ENCODE data around the gene DTX1. TPM values are rescaled to one million over a fixed set of nuclear protein-coding genes. Genes with fewer than 3 reads are reported as not detected.

The DTX1 gene
- total RNA-seq, 1 donor from 2014 or later = 1.4 TPM

GRCh38 chr12:113099364-113099763 is 42.8 kb downstream of the DTX1 start:
- H3K4me3 Mint-ChIP-seq = no peak overlapping the region
- no peaks in the 10 kb centered on the region for H3K36me3 Mint-ChIP-seq
- peaks cover 21% of the 10 kb centered on the region for H3K27me3 Mint-ChIP-seq (ENCODE audit: low read depth)
- H3K27ac Mint-ChIP-seq = no peak overlapping the region
- H3K9me3 Mint-ChIP-seq = no peaks in the 10 kb centered on the region
- TF ChIP-seq CTCF (IDR thresholded peaks at IDR 0.05; ENCODE audit: unreplicated experiment) = no peak
- H3K4me1 Mint-ChIP-seq = no peaks in the 10 kb centered on the region
- DNase-seq (ENCODE audit: low spot score in 2 of 2, unreplicated experiment in 2 of 2) = no peak

- no peaks in the 10 kb centered on the region for H3K4me1 Mint-ChIP-seq
- no peak overlapping the region for H3K27ac Mint-ChIP-seq
- no peak for DNase-seq (ENCODE audit: low spot score in 2 of 2, unreplicated experiment in 2 of 2)
- peaks cover 24% of the 10 kb centered on the region for H3K27me3 Mint-ChIP-seq (ENCODE audit: low read depth)
- TF ChIP-seq CTCF (IDR thresholded peaks at IDR 0.05; ENCODE audit: unreplicated experiment) = no peak
- no peaks in the 10 kb centered on the region for H3K36me3 Mint-ChIP-seq
- no peak overlapping the region for H3K4me3 Mint-ChIP-seq
- no peaks in the 10 kb centered on the region for H3K9me3 Mint-ChIP-seq
Measured at GRCh38 chr12:113099764-113100163, 43.2 kb downstream of the DTX1 start.

GRCh38 chr12:113101751-113102150 is 45.2 kb downstream of the DTX1 start:
- no peak for TF ChIP-seq CTCF (IDR thresholded peaks at IDR 0.05; ENCODE audit: unreplicated experiment)
- no peaks in the 10 kb centered on the region for H3K36me3 Mint-ChIP-seq
- H3K9me3 Mint-ChIP-seq = no peaks in the 10 kb centered on the region
- H3K27me3 Mint-ChIP-seq (ENCODE audit: low read depth) = peaks cover 33% of the 10 kb centered on the region
- no peak for DNase-seq (ENCODE audit: low spot score in 2 of 2, unreplicated experiment in 2 of 2)
- no peak overlapping the region for H3K4me3 Mint-ChIP-seq
- no peaks in the 10 kb centered on the region for H3K4me1 Mint-ChIP-seq
- H3K27ac Mint-ChIP-seq = no peak overlapping the region

- Mint-ChIP-seq H3K27me3 (ENCODE audit: low read depth) (peaks cover 40% of the 10 kb centered on the region), H3K4me3 (no peak overlapping the region), H3K4me1 (no peaks in the 10 kb centered on the region), H3K36me3 (no peaks in the 10 kb centered on the region), H3K27ac (no peak overlapping the region), H3K9me3 (no peaks in the 10 kb centered on the region)
- TF ChIP-seq CTCF (IDR thresholded peaks at IDR 0.05; ENCODE audit: unreplicated experiment) = no peak
- DNase-seq (ENCODE audit: low spot score in 2 of 2, unreplicated experiment in 2 of 2) = no peak
Measured at GRCh38 chr12:113102811-113103210, 46.3 kb downstream of the DTX1 start.

- DNase-seq (ENCODE audit: low spot score in 2 of 2, unreplicated experiment in 2 of 2) = no peak
- Mint-ChIP-seq H3K27ac (no peak overlapping the region), H3K4me3 (peak overlapping the region; percentile 55), H3K9me3 (no peaks in the 10 kb centered on the region), H3K36me3 (no peaks in the 10 kb centered on the region), H3K27me3 (ENCODE audit: low read depth) (peaks cover 40% of the 10 kb centered on the region), H3K4me1 (no peaks in the 10 kb centered on the region)
- TF ChIP-seq CTCF (IDR thresholded peaks at IDR 0.05; ENCODE audit: unreplicated experiment) = no peak
Measured at GRCh38 chr12:113103756-113104450, 47.4 kb downstream of the DTX1 start.
